LoVo (cell line): ENCODE results near the gene EIPR1.

Source experiments
- DNase-seq: peaks from one replicate; pipeline ENCODE4 v3.0.0-alpha.2; 2016; ENCODE audit warnings: low spot score

The EIPR1 gene

GRCh38 chr2:3324036-3324386, 53.6 kb downstream of the EIPR1 start:
- DNase-seq = no peak

- no peak for DNase-seq
Measured at GRCh38 chr2:3323360-3324035, 54.1 kb downstream of the EIPR1 start.

GRCh38 chr2:3322311-3322970, 55.2 kb downstream of the EIPR1 start:
- DNase-seq = no peak

- DNase-seq = no peak
Measured at GRCh38 chr2:3321825-3322224, 55.8 kb downstream of the EIPR1 start.

GRCh38 chr2:3320910-3321605, 56.6 kb downstream of the EIPR1 start:
- no peak for DNase-seq

- DNase-seq = no peak
Measured at GRCh38 chr2:3319745-3320566, 57.7 kb downstream of the EIPR1 start.

GRCh38 chr2:3319134-3319533, 58.5 kb downstream of the EIPR1 start:
- no peak for DNase-seq

GRCh38 chr2:3317871-3318590, 59.6 kb downstream of the EIPR1 start:
- no peak for DNase-seq

- no peak for DNase-seq
Measured at GRCh38 chr2:3317277-3317685, 60.3 kb downstream of the EIPR1 start.

GRCh38 chr2:3316456-3317276, 61.0 kb downstream of the EIPR1 start:
- no peak for DNase-seq

GRCh38 chr2:3314626-3315025, 63.0 kb downstream of the EIPR1 start:
- DNase-seq = no peak

GRCh38 chr2:3313781-3314375, 63.7 kb downstream of the EIPR1 start:
- no peak for DNase-seq

- DNase-seq = no peak
Measured at GRCh38 chr2:3312576-3313345, 64.9 kb downstream of the EIPR1 start.

- DNase-seq = no peak
Measured at GRCh38 chr2:3311601-3312000, 66.0 kb downstream of the EIPR1 start.

GRCh38 chr2:3309496-3310355, 67.9 kb downstream of the EIPR1 start:
- DNase-seq = no peak

- no peak for DNase-seq
Measured at GRCh38 chr2:3307901-3308300, 69.7 kb downstream of the EIPR1 start.

- DNase-seq = no peak
Measured at GRCh38 chr2:3307236-3307635, 70.4 kb downstream of the EIPR1 start.

GRCh38 chr2:3305952-3306351, 71.7 kb downstream of the EIPR1 start:
- DNase-seq = no peak

- DNase-seq = no peak
Measured at GRCh38 chr2:3305431-3305830, 72.2 kb downstream of the EIPR1 start.
